WTC11 (cell line): ENCODE data around the gene RFX7. TPM values are rescaled to one million over a fixed set of nuclear protein-coding genes. Genes with fewer than 3 reads are reported as not detected.

Experiments used
- ATAC-seq: fragments of 200-7000 bp; cut with Tn5 transposase; 2 replicates; pipeline ENCODE4 v1.10.0; 2021; ENCODE audit warnings: mild to moderate bottlenecking, moderate library complexity
- CTCF ChIA-PET: fragments of 300-600 bp; sonication (Branson Sonifier 250); formaldehyde crosslinking; loops from one replicate; lab custom pipeline; 2021; ENCODE audit warnings: antibody characterized with exemption; lab: Charles Lee
- POLR2A ChIA-PET: fragments of 350-600 bp; sonication (Branson Sonifier 250); formaldehyde crosslinking; loops from one replicate; lab custom pipeline; 2021; ENCODE audit warnings: antibody characterized with exemption; lab: Charles Lee
- DNase-seq: peaks from one replicate; pipeline ENCODE4 v3.0.0; 2021; ENCODE audit warnings: low spot score
- H3K27ac Mint-ChIP-seq: 2 replicates; pipeline ENCODE4 v1.8.0; 2021; ENCODE audit warnings: mixed read lengths
- H3K27me3 Mint-ChIP-seq: 2 replicates; pipeline ENCODE4 v1.8.0; 2021; ENCODE audit warnings: low read depth, mild to moderate bottlenecking, moderate library complexity, mixed read lengths
- H3K36me3 Mint-ChIP-seq: 2 replicates; pipeline ENCODE4 v1.8.0; 2021; ENCODE audit warnings: mixed read lengths
- H3K4me1 Mint-ChIP-seq: 2 replicates; pipeline ENCODE4 v1.8.0; 2022; ENCODE audit warnings: mixed read lengths
- H3K4me3 Mint-ChIP-seq: 2 replicates; pipeline ENCODE4 v1.8.0; 2021; ENCODE audit warnings: mild to moderate bottlenecking, moderate library complexity, mixed read lengths
- H3K9me3 Mint-ChIP-seq: 2 replicates; pipeline ENCODE4 v1.8.0; 2021; ENCODE audit warnings: mixed read lengths
- JAZF1 ChIP-seq: fragments of 250-450 bp; sonication (Bioruptor Pico); IDR thresholded peaks from 2 replicates; pipeline ENCODE4 v1.9.0; 2021; ENCODE audit warnings: moderate library complexity, mild to moderate bottlenecking, inconsistent platforms
- KAT7 ChIP-seq: sonication (generic); formaldehyde crosslinking; IDR thresholded peaks from 2 replicates; pipeline ENCODE4 v1.8.1; 2023; ENCODE audit warnings: missing genetic modification reagents, mild to moderate bottlenecking, borderline replicate concordance
- OVOL2 ChIP-seq: fragments of 250-450 bp; sonication (Bioruptor Pico); IDR thresholded peaks from 2 replicates; pipeline ENCODE4 v1.9.0; 2021; ENCODE audit warnings: mild to moderate bottlenecking, borderline replicate concordance
- RELA ChIP-seq: sonication (generic); formaldehyde crosslinking; IDR thresholded peaks from 2 replicates; pipeline ENCODE4 v1.8.1; 2022; ENCODE audit warnings: missing genetic modification reagents, mild to moderate bottlenecking, borderline replicate concordance
- RORB ChIP-seq: fragments of 250-450 bp; sonication (Bioruptor Pico); IDR thresholded peaks from 2 replicates; pipeline ENCODE4 v1.9.0; 2021; ENCODE audit warnings: mild to moderate bottlenecking
- SMAD4 ChIP-seq: sonication (generic); formaldehyde crosslinking; IDR thresholded peaks from 2 replicates; pipeline ENCODE4 v1.8.0; 2022; ENCODE audit warnings: mild to moderate bottlenecking, missing genetic modification reagents
- TCF7 ChIP-seq: sonication (generic); formaldehyde crosslinking; IDR thresholded peaks from 2 replicates; pipeline ENCODE4 v1.8.0; 2022; ENCODE audit warnings: mild to moderate bottlenecking, low read depth, missing genetic modification reagents, moderate library complexity
- TEAD1 ChIP-seq: sonication (generic); formaldehyde crosslinking; IDR thresholded peaks from 2 replicates; pipeline ENCODE4 v1.8.0; 2022; ENCODE audit warnings: mild to moderate bottlenecking, missing genetic modification reagents
- ZMAT4 ChIP-seq: fragments of 250-450 bp; sonication (Bioruptor Pico); IDR thresholded peaks from 2 replicates; pipeline ENCODE4 v1.9.0; 2021; ENCODE audit warnings: mild to moderate bottlenecking
- total RNA-seq: library from RNA; stranded (reverse); gene quantifications from 3 replicates; pipeline ENCODE4 v1.2.3, GENCODE V29; 2021
- TF ChIP-seq, protein P1 (sequence below): sonication (generic); formaldehyde crosslinking; IDR thresholded peaks from 2 replicates; pipeline ENCODE4 v1.8.1; 2023; ENCODE audit warnings: mild to moderate bottlenecking, missing genetic modification reagents, moderate library complexity
- TF ChIP-seq, protein P2 (sequence below): sonication (generic); formaldehyde crosslinking; IDR thresholded peaks from 2 replicates; pipeline ENCODE4 v1.8.1; 2023; ENCODE audit warnings: mild to moderate bottlenecking, moderate library complexity, missing genetic modification reagents
- TF ChIP-seq, protein P3 (sequence below): sonication (generic); formaldehyde crosslinking; IDR thresholded peaks from 2 replicates; pipeline ENCODE4 v1.8.0; 2023; ENCODE audit warnings: missing genetic modification reagents, mild to moderate bottlenecking, borderline replicate concordance
- TF ChIP-seq, protein P4 (sequence below): sonication (generic); formaldehyde crosslinking; IDR thresholded peaks from 2 replicates; pipeline ENCODE4 v1.8.0; 2022; ENCODE audit warnings: mild to moderate bottlenecking, missing genetic modification reagents

RFX7 gene
- total RNA-seq, 1 experiment from 2014 or later = 36.0 TPM

DNA sequence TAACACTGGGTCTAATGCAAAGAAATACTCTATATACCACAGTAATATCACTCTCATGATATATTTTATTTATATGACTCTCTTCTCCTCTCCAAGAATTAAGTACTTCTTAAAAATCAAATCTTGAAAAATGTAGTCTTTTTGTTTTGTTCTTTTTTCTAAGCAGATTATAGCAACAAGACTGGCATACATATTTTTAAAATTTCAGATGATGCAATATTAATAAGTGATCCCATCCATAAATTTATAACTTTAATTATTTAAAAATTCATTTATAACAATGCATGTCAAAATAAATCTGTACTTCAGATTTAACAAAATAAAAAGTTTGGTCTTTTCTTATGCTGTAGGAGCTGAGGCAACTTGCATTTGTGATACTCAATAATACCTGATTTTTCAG, 155.3 kb downstream of the RFX7 start:
- DNase-seq = no peak
- no peaks in the 10 kb centered on the region for H3K4me1 Mint-ChIP-seq
- no peak overlapping the region for H3K4me3 Mint-ChIP-seq
- CTCF ChIA-PET = interaction anchor here (1.5 kb wide), 1 partner anchor 171 kb away, joined by 4 read pairs; no protein-coding TSS in a partner anchor
- H3K9me3 Mint-ChIP-seq = peaks cover 4% of the 10 kb centered on the region; the same call in 1 of the 2 replicates
- no peak overlapping the region for H3K27ac Mint-ChIP-seq
- peaks cover 8% of the 10 kb centered on the region for H3K36me3 Mint-ChIP-seq
- TF ChIP-seq RORB (no peak), OVOL2 (CRISPR knock-in tag) (no peak), ZMAT4 (CRISPR knock-in tag) (no peak), SMAD4 (CRISPR knock-in tag) (no peak), KAT7 (CRISPR knock-in tag) (no peak), JAZF1 (CRISPR knock-in tag) (no peak), RELA (CRISPR knock-in tag) (no peak)
- TF ChIP-seq, protein P1, sequence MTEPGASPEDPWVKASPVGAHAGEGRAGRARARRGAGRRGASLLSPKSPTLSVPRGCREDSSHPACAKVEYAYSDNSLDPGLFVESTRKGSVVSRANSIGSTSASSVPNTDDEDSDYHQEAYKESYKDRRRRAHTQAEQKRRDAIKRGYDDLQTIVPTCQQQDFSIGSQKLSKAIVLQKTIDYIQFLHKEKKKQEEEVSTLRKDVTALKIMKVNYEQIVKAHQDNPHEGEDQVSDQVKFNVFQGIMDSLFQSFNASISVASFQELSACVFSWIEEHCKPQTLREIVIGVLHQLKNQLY (CRISPR knock-in tag) = no peak
- TF ChIP-seq, protein P2, sequence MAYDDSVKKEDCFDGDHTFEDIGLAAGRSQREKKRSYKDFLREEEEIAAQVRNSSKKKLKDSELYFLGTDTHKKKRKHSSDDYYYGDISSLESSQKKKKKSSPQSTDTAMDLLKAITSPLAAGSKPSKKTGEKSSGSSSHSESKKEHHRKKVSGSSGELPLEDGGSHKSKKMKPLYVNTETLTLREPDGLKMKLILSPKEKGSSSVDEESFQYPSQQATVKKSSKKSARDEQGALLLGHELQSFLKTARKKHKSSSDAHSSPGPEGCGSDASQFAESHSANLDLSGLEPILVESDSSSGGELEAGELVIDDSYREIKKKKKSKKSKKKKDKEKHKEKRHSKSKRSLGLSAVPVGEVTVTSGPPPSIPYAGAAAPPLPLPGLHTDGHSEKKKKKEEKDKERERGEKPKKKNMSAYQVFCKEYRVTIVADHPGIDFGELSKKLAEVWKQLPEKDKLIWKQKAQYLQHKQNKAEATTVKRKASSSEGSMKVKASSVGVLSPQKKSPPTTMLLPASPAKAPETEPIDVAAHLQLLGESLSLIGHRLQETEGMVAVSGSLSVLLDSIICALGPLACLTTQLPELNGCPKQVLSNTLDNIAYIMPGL (CRISPR knock-in tag) = no peak
- TF ChIP-seq, protein P3, sequence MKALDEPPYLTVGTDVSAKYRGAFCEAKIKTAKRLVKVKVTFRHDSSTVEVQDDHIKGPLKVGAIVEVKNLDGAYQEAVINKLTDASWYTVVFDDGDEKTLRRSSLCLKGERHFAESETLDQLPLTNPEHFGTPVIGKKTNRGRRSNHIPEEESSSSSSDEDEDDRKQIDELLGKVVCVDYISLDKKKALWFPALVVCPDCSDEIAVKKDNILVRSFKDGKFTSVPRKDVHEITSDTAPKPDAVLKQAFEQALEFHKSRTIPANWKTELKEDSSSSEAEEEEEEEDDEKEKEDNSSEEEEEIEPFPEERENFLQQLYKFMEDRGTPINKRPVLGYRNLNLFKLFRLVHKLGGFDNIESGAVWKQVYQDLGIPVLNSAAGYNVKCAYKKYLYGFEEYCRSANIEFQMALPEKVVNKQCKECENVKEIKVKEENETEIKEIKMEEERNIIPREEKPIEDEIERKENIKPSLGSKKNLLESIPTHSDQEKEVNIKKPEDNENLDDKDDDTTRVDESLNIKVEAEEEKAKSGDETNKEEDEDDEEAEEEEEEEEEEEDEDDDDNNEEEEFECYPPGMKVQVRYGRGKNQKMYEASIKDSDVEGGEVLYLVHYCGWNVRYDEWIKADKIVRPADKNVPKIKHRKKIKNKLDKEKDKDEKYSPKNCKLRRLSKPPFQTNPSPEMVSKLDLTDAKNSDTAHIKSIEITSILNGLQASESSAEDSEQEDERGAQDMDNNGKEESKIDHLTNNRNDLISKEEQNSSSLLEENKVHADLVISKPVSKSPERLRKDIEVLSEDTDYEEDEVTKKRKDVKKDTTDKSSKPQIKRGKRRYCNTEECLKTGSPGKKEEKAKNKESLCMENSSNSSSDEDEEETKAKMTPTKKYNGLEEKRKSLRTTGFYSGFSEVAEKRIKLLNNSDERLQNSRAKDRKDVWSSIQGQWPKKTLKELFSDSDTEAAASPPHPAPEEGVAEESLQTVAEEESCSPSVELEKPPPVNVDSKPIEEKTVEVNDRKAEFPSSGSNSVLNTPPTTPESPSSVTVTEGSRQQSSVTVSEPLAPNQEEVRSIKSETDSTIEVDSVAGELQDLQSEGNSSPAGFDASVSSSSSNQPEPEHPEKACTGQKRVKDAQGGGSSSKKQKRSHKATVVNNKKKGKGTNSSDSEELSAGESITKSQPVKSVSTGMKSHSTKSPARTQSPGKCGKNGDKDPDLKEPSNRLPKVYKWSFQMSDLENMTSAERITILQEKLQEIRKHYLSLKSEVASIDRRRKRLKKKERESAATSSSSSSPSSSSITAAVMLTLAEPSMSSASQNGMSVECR (CRISPR knock-in tag) = no peak
- TF ChIP-seq, all 79 proteins: peak for 0
- POLR2A ChIA-PET = no interaction called here
- no peaks in the 10 kb centered on the region for H3K27me3 Mint-ChIP-seq
- no peak for ATAC-seq

DNA sequence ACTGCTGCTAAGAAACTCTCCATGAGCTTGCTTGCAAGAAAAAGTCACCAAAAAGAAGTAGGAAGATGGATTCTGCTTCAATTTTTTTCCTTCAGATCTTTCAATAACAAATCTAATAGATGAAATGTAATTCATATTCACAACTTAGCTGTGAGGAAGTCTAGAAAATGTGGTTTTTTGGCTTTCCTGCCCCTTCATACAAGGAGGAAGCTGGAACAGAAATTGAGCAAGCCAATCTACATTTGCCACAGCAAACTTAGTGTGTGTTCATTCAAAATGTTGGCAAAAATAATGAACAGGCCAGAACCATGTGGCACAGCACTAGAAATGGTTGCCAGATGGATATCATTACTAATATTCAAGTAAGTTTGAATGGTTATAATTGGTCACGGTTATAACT, 157.1 kb downstream of the RFX7 start:
- H3K27ac Mint-ChIP-seq = no peak overlapping the region
- no peak for DNase-seq
- TF ChIP-seq TEAD1 = no peak
- no peak for TF ChIP-seq TCF7
- TF ChIP-seq, protein P2 (CRISPR knock-in tag) = no peak
- TF ChIP-seq, protein P4, sequence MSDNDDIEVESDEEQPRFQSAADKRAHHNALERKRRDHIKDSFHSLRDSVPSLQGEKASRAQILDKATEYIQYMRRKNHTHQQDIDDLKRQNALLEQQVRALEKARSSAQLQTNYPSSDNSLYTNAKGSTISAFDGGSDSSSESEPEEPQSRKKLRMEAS (CRISPR knock-in tag) = no peak
- no peaks in the 10 kb centered on the region for H3K27me3 Mint-ChIP-seq
- H3K9me3 Mint-ChIP-seq = peaks cover 4% of the 10 kb centered on the region; the same call in 1 of the 2 replicates
- ChIA-PET POLR2A (no interaction called here), CTCF (interaction anchor here (0.7 kb wide), 1 partner anchor 34 kb away, joined by 4 read pairs; no protein-coding TSS in a partner anchor)
- no peaks in the 10 kb centered on the region for H3K4me1 Mint-ChIP-seq
- no peak for ATAC-seq
- no peak overlapping the region for H3K4me3 Mint-ChIP-seq
- H3K36me3 Mint-ChIP-seq = no peaks in the 10 kb centered on the region
